GM12864 (cell line): ENCODE data around the gene WIPF2.

ENCODE experiments used
- DNase-seq: peaks from one replicate; pipeline ENCODE4 v3.0.0-alpha.2; 2011; ENCODE audit warnings: low read depth
- H3K4me3 ChIP-seq: 2 replicates; pipeline ENCODE4 v1.5.1; 2011; ENCODE audit warnings: mild to moderate bottlenecking, low read depth, low read length, control low read depth
- TF ChIP-seq, protein P1 (sequence below): IDR thresholded peaks from 2 replicates; pipeline ENCODE4 v1.5.1; 2011; ENCODE audit warnings: low read depth, mild to moderate bottlenecking, moderate library complexity, low read length, control low read depth, inconsistent platforms; ENCODE audit errors: missing control alignments

Gene WIPF2

DNA sequence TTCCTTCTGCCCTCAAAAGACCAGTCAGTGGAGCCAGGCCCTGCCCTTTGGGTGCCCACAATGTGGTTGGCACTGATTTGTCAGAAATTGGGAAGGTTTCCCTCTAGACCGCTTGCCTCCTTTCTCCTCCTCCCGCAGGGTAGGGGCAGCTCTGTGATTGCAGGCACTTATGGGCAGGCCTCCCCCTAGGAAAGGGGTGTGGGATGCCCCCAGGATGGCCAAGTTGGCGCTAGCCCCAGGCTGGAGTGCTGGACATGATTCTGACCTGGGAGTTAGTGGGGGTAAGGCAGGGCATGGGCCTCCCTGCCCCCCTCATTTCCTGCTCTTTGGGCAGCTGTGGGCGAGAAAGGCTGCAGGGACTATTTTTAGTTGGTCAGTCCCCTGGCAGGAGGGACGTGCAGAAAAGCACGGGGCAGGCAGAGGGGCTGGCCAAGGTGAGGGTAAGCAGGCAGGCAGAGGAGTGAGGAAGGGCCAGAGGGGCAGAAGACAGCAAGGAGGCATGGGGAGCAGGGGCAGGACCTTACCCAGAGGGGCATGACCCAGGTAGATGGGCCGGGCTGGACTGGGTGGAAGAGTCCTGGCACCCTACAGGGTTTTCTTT is 93.1 kb downstream of the WIPF2 start:
- DNase-seq = no peak
- TF ChIP-seq, protein P1, sequence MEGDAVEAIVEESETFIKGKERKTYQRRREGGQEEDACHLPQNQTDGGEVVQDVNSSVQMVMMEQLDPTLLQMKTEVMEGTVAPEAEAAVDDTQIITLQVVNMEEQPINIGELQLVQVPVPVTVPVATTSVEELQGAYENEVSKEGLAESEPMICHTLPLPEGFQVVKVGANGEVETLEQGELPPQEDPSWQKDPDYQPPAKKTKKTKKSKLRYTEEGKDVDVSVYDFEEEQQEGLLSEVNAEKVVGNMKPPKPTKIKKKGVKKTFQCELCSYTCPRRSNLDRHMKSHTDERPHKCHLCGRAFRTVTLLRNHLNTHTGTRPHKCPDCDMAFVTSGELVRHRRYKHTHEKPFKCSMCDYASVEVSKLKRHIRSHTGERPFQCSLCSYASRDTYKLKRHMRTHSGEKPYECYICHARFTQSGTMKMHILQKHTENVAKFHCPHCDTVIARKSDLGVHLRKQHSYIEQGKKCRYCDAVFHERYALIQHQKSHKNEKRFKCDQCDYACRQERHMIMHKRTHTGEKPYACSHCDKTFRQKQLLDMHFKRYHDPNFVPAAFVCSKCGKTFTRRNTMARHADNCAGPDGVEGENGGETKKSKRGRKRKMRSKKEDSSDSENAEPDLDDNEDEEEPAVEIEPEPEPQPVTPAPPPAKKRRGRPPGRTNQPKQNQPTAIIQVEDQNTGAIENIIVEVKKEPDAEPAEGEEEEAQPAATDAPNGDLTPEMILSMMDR = no peak

DNA sequence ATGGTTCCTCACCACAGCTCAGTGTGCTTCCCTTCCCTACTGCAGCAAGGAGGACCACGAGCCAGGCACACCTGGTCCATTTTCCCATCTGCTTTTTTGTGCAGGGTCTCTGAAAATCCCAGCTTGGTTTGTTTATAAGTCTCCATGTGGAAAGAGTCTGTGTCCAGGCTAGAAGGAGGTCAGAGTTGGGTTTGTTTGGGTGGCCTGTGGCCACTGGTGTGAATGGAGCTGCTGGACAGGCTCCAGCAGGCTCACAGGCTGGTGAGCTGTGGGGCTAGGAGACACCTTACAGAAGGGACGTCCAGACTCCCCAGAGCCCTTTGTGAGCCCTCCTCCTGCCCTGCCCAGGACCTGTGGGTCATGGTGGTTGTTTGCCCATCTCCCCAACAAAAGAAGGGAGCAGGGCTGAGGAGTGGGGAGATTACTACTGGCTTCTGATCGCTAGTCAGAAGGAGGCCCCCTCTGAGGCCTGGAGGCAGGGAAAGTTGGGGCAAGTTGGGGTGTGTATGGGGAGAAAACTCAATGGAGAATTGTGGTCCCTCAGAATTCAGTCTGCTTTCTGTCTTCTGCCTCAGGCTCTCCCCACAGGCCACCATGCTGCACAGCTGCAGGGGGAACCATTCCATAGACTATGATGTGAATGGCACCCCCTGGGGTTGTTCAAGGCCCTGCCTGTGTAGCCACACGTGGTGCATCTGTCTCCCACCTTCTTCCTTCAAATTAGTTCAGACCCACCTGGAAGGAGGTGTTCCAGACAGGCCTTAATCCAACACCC is 94.0 kb downstream of the WIPF2 start:
- no peak overlapping the region; the same call in 1 of the 2 replicates for H3K4me3 ChIP-seq
- no peak for DNase-seq
- TF ChIP-seq, protein P1 = no peak

More for the DNA sequence above, 93.1 kb downstream of the WIPF2 start:
- no peak overlapping the region; the same call in 1 of the 2 replicates for H3K4me3 ChIP-seq

DNA sequence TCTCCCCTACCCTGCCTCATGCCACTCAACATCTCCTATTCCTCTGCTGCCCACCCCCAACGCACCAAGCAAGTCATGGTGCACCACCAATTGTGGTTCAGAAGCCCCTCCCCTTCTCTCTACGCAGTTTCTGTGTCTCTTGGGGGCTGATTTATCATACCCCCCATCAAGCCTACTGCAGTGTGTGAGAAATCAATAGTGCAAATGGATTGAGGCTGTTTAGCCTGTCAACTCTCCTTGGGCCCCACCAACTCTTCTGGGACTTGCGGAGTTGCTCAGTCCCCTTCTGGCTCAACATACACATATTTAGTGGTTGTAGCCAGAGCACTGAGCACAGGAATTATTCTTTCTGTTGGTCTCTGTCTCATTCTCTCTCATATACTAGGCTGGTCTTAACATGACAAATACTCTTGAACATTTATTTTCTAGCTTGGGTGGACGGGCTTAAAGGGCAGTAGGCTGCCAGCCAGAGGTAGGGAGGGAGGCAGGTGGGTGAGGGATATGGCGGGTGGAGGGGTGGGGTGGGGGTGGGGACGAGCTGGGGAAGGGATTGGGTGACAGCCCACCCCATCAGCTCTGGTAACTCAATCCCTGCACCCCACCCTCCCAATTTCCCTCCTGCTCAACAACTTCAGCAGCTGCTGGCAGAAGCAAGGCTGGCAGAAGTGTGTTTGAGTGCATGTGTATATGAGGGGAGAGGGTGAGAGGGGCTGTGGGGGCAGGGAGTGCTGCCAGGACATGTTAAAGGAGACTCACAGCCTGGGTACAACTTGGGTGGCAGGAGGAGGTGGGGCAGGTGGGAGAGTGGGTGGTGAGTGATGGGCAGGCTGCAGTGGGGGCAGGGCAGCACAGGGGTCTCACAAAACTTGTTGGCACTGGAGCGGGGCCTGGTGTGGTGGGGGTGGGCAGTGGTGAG is 94.8 kb downstream of the WIPF2 start:
- TF ChIP-seq, protein P1 = no peak
- DNase-seq = no peak
- H3K4me3 ChIP-seq = no peak overlapping the region

DNA sequence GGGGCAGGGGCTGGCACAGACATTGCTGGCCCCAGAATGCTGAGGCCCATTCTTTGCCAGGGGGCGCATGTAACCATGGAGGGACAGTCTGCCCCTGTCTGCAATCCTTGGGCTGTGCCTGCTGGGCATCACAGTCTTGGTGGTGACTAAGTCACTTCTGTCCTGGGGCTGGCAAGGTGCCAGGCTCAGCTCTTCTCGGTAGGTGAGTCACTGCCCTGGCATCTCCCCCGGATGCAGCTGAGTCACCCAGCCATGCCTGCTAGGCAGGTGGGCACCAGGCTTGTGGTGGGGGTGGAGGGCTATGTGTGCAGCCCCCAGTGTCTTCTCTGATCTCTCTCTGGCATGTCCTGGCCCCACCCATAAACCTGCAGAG is 95.5 kb downstream of the WIPF2 start:
- H3K4me3 ChIP-seq = no peak overlapping the region
- DNase-seq = no peak
- TF ChIP-seq, protein P1 = no peak

DNA sequence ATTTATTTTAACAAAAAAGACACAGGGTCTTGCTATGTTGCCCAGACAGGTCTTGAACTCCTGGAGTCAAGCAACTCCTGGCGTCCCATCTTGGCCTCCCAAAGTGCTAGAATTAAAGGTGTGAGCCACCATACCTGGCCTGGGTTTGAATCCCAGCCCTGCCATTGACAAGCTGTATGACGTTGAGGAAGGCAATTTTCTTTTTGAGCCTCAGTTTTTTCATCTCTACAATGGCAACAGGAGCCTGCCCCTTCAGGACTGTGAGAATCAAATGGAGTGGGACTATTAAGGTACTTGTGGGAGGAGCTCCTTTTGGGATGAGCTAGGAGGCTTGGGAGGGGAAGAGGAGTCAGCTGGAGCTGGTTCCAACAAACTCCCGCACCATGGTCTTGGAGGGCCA is 96.1 kb downstream of the WIPF2 start:
- TF ChIP-seq, protein P1 = no peak
- H3K4me3 ChIP-seq = no peak overlapping the region
- DNase-seq = no peak

DNA sequence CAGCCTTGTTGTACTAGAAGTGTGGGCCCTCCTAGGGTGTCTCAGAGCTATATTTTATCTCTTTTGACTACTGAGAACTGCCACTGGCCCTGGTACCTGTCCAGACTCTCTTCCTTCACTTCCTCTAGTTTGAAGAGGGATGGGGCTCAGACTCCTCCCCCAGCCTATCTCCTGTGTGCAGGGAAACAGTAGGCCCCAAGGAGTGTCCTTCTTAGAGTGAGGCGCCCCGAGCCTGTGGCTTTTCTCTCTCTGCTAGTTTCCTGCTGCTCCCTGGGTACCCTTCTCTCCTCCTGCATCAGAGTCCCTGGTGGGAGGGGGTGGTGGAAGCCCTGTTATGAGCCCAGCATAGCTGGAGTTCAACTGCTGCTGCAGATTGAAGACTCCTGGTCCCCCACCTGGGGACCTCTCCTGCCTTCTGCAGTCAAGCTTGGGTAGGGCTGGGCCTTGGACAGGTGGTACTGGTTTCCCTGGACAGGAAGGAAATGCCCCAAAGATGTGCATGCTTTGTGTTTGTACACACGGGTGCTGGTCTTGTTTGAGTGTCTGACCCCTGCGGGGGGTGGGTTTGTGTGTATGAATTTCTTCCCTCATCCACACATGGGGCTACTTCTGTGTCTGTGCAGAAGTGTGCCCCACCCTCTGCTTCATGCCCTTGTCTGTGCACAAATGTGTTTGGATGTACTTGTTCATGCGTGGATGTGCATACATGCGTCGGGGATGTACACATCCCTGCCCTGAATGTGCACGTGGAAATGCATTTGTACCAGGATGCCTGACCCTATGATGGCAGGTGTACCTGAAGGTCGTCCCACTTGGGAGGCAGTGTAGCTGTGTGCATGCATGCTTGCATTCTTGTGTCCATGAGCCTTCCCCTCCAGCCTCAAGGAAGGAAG is 96.8 kb downstream of the WIPF2 start:
- no peak overlapping the region for H3K4me3 ChIP-seq
- DNase-seq = no peak
- TF ChIP-seq, protein P1 = no peak
